Fibroblast of the aortic adventitia (primary cell): ENCODE data around the gene MAPK8IP2. TPM values are rescaled to one million over a fixed set of nuclear protein-coding genes. Genes with fewer than 3 reads are reported as not detected.
"Not testable (repeated sequence)": the region's sequence is repeated elsewhere in the genome, so short reads cannot be mapped to it uniquely, and the experiment has no call there.

Experiments used
- DNase-seq: peaks from one replicate; pipeline ENCODE4 v3.0.0-alpha.2; 2010; ENCODE audit warnings: low read depth
- H3K4me3 ChIP-seq: 2 replicates; pipeline ENCODE4 v1.5.1; 2011; ENCODE audit warnings: low read depth, mild to moderate bottlenecking, control low read depth, low read length, moderate library complexity
- total RNA-seq: library from RNA; depleted of rRNA; stranded (reverse); fragments of >200 nt; gene quantifications from 2 replicates; pipeline ENCODE4 v1.2.3, GENCODE V29; 2012; ENCODE audit warnings: low replicate concordance
- TF ChIP-seq, protein P1 (sequence below): IDR thresholded peaks from 2 replicates; pipeline ENCODE4 v1.5.1; 2011; ENCODE audit warnings: mild to moderate bottlenecking, low read length, control low read depth, inconsistent platforms; ENCODE audit not compliant: insufficient read depth

MAPK8IP2 gene
- total RNA-seq, 1 donor = 0.27 TPM

GRCh38 chr22:50605002-50605612, 4.5 kb downstream of the MAPK8IP2 start:
- no peak for DNase-seq
- H3K4me3 ChIP-seq = no peak overlapping the region
- TF ChIP-seq, protein P1, sequence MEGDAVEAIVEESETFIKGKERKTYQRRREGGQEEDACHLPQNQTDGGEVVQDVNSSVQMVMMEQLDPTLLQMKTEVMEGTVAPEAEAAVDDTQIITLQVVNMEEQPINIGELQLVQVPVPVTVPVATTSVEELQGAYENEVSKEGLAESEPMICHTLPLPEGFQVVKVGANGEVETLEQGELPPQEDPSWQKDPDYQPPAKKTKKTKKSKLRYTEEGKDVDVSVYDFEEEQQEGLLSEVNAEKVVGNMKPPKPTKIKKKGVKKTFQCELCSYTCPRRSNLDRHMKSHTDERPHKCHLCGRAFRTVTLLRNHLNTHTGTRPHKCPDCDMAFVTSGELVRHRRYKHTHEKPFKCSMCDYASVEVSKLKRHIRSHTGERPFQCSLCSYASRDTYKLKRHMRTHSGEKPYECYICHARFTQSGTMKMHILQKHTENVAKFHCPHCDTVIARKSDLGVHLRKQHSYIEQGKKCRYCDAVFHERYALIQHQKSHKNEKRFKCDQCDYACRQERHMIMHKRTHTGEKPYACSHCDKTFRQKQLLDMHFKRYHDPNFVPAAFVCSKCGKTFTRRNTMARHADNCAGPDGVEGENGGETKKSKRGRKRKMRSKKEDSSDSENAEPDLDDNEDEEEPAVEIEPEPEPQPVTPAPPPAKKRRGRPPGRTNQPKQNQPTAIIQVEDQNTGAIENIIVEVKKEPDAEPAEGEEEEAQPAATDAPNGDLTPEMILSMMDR = no peak

DNA sequence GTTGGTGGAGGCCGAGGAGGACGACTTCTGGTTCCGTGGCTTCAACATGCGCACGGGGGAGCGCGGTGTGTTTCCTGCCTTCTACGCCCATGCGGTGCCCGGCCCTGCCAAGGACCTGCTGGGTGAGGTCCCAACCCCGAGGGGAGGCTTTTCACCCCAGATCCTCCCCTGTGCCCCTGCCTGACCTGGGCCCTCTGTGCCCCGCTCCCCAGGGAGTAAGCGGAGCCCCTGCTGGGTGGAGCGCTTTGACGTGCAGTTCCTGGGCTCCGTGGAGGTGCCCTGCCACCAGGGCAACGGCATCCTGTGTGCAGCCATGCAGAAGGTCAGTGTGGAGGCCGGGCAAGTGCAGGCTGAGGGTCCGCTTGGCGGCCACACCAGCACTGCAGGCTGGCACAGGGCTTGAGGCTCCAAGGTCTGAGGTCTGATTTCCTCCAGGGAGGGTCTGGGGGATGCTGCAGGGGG, 5.1 kb downstream of the MAPK8IP2 start:
- no peak for DNase-seq
- no peak overlapping the region for H3K4me3 ChIP-seq
- TF ChIP-seq, protein P1 = no peak

DNA sequence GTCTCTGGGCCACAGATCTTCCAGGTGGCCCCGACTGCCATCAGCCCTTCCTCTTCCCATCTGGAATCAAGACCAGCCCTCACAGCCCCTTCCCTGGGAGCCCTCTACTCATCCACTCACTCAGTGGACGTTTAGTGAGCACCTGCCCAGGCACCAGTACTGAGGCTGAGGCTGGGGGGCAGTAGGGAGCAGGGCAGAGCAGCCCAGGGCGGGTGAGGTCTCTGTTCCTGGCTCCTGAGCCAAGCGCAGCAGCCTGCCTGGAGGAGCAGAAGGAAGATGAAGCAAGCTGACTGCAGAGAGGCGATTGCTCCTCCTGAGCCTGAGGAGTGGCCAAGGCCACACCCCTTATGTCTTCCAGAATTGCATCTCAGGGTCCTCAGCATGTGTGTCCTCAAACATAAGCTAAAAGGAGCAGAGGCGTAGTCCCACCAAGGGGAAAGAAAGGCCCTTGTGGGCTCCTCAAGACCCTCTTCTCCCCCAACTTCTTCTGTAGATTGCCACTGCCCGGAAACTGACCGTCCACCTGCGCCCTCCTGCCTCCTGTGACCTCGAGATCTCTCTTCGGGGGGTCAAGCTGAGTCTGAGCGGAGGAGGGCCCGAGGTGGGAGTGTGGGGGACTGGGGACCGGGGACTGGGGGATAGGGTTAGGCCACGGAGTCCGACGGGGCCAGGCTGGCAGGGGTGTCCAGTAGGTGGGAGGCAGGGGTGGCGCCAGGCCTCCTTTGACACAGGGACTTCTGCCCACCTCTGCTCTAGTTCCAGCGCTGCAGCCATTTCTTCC, 5.8 kb downstream of the MAPK8IP2 start:
- H3K4me3 ChIP-seq = no peak overlapping the region
- TF ChIP-seq, protein P1 = no peak
- DNase-seq = no peak

DNA sequence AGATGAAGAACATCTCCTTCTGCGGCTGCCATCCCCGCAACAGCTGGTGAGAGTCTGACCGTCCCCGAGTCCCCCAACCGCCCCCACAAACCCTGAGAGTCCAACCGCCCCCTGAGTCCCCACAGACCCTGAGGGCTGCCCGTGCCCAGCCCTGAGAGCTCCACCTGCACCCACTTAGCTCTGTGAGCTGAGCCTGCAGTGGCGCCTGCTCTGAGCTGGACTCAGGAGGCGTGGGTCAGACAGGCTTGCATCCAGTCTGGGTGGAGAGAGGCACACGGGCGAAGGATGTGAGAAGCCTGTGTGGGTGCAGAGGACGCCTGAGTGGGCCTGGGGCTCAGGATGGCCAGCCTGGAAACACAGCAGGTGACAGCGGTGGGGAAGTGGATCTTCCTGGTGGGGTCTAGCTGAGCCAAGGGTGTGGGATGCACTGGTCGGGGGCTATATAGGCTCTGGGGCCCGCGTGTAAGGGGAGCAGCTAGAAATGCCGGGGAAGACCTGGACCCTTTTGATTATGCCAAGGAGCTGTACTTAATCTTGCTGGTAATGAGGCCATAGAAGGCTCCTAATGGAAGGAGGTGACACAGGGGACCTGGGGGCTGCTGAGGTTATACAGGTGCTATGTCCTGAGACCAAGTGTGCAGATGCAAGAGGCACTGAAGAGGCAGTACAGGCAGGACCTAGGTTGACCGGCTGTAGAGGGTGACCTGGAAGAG, 6.5 kb downstream of the MAPK8IP2 start:
- H3K4me3 ChIP-seq = no peak overlapping the region
- no peak for DNase-seq
- TF ChIP-seq, protein P1 = no peak

DNA sequence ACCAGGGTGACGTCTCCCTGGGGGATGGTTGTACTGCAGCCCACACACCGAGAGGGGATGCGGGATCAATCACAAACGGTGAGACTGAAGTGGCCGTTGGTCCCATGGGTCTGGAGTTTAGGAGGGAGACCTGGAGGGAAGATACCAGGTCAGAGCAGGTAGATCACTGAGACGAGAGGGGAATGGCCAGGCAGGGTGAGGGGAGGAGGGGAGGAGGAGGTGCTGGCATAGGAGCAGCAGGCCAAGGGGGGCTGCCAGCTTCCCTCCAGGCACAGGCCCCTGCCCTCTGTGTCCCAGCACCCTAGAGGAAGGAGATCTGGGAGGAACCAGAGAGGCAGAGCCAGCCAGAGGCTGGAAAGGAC, 7.0 kb downstream of the MAPK8IP2 start:
- no peak overlapping the region for H3K4me3 ChIP-seq
- TF ChIP-seq, protein P1 = no peak
- DNase-seq = no peak

DNA sequence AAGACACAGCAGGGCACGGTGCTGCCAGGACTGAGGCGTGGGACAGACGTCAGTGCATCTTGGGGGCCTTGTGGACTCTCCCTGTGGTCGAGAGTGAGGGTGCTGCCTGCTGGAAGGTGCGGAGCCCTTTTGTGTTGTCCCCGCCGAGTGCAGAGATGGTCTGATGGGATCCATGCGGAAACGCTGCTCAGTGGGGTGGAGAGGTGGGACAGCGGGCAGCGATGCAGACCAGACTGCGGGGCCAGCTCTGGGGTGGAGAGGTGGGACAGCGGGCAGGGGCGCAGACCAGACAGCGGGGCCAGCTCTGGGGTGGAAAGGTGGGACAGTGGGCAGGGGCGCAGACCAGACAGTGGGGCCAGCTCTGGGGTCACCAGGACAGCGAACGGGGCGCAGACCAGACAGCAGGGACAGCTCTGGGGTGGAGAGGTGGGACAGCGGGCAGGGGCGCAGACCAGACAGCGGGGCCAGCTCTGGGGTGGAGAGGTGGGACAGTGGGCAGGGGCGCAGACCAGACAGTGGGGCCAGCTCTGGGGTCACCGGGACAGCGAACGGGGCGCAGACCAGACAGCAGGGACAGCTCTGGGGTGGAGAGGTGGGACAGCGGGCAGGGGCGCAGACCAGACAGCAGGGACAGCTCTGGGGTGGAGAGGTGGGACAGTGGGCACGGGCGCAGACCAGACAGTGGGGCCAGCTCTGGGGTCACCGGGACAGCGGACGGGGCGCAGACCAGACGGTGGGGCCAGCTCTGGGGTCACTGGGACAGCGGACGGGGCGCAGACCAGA, 7.7 kb downstream of the MAPK8IP2 start:
- not testable (repeated sequence) for H3K4me3 ChIP-seq, DNase-seq
